ENCODE data around the gene UGT1A4.

UGT1A4 gene

DNA sequence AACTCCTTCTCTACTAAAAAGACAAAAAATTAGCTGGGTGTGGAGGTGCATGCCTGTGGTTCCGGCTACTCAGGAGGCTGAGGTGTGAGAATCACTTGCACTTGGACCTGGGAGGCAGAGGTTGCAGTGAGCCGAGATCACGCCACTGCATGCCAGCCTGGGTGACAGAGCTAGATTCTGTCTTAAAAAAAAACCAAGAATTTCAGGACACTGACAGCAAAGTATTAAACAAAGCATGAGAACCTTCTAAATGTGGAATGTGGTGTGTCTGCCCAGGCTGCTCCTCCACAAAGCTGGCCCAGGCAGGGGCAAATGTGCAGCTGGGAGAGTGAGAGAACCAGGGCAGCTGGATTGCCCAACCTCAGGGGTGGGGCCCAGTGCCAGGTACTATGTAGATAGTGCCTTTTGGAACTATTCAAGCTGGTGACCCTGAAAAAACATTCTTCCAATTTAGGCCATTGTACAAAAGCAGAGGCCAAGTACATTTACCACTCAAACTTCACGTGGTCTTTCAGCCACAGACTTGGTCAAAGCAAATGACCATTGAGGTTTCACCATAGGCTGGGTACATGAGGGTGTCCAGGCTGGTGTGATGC is 12.5 kb upstream of the UGT1A4 start:
- peaks cover 2% of the 10 kb centered on the region for H3K4me1 Mint-ChIP-seq
- TF ChIP-seq CTCF (IDR thresholded peaks at IDR 0.05), result no peak
- no peak overlapping the region for H3K27ac Mint-ChIP-seq
- H3K36me3 Mint-ChIP-seq (ENCODE audit: low read depth), result no peaks in the 10 kb centered on the region
- no peak for DNase-seq
- H3K4me3 Mint-ChIP-seq, result no peak overlapping the region
- H3K27me3 Mint-ChIP-seq (ENCODE audit: low read depth, poor library complexity), result peaks cover 6% of the 10 kb centered on the region
- peaks cover 5% of the 10 kb centered on the region for H3K9me3 Mint-ChIP-seq

GRCh38 chr2:233706720-233707119 is 11.8 kb upstream of the UGT1A4 start:
- H3K27ac Mint-ChIP-seq, result no peak overlapping the region
- TF ChIP-seq CTCF (IDR thresholded peaks at IDR 0.05), result no peak
- peaks cover 9% of the 10 kb centered on the region for H3K4me1 Mint-ChIP-seq
- no peaks in the 10 kb centered on the region for H3K36me3 Mint-ChIP-seq (ENCODE audit: low read depth)
- H3K9me3 Mint-ChIP-seq, result peaks cover 5% of the 10 kb centered on the region
- no peak for DNase-seq
- H3K27me3 Mint-ChIP-seq (ENCODE audit: low read depth, poor library complexity), result peaks cover 10% of the 10 kb centered on the region
- no peak overlapping the region for H3K4me3 Mint-ChIP-seq

DNA sequence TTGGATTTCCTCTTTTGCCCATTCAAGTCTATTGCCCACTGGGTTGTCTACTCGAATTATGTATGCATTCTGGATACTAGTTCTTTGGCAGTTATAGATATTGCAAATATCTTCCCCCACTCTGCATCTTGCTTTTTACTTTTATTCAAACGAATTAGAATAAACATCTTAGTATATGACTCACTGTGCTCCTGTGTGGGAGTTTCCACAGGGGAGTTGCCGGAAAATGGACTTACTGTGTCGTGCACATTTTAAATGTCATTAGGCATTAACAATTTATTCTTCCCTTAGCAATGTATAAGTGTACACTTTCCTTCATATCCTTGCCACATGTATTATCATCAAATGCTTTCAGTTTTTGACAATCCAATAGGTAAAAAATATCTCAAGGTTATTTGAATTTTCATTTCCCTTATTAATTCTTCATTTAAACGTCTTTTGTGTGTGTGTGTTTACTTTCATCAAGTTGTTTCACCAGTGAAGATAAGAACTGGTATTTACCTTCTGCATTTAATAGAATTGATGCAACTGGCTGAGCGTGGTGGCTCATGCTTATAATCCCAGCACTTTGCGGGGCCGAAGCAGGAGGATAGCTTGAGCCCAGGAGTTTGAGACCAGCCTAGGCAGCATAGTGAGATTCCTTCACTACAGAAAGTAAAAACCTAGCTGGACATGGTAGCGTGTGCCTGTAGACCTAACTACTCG is 10.4 kb upstream of the UGT1A4 start:
- H3K9me3 Mint-ChIP-seq, result peaks cover 5% of the 10 kb centered on the region

GRCh38 chr2:233708942-233709341 is 9.6 kb upstream of the UGT1A4 start:
- Mint-ChIP-seq H3K27me3 (ENCODE audit: low read depth, poor library complexity) (peaks cover 7% of the 10 kb centered on the region), H3K9me3 (peaks cover 4% of the 10 kb centered on the region), H3K27ac (no peak overlapping the region), H3K4me1 (peaks cover 9% of the 10 kb centered on the region), H3K36me3 (ENCODE audit: low read depth) (no peaks in the 10 kb centered on the region), H3K4me3 (no peak overlapping the region)
- DNase-seq, result no peak
- no peak for TF ChIP-seq CTCF (IDR thresholded peaks at IDR 0.05)

More for the DNA sequence above, 10.4 kb upstream of the UGT1A4 start:
- H3K4me1 Mint-ChIP-seq, result peaks cover 9% of the 10 kb centered on the region
- no peak for TF ChIP-seq CTCF (IDR thresholded peaks at IDR 0.05)
- H3K4me3 Mint-ChIP-seq, result no peak overlapping the region
- peaks cover 7% of the 10 kb centered on the region for H3K27me3 Mint-ChIP-seq (ENCODE audit: low read depth, poor library complexity)
- no peak overlapping the region for H3K27ac Mint-ChIP-seq
- H3K36me3 Mint-ChIP-seq (ENCODE audit: low read depth), result no peaks in the 10 kb centered on the region
- no peak for DNase-seq

DNA sequence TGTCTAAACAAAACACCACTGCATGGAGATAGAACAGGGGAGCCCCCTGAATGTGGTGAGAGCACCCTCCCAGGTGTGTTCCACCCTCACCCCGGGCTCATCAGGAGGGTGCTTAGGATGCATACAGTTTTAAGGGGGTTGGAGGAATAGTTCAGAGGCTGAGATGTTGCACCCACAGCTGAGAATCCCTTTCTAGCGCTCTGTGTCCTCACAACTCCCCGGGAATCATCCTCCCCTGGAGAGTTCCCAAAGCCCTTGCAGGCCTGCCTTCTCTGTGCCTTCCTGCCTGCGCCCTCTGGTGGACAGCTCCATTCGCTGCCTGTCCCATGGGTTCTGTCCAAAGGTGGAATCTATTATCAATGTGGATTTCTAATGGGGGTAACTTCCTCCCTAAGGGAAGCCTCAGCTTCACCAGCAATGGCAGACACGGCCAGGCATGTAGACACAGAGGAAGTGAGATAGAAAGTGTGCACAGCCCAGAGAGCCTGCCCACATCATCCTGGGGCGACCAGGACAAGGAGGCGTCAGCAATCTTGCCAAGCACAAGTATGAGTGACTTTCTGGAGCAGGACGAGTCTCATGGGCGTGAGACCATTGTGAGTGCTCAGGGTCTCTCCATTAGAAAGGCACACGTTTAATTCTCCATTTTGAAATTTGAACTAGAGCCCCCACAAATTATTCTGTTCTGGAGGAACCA is 7.1 kb upstream of the UGT1A4 start:
- peak; percentile 88 for TF ChIP-seq CTCF (IDR thresholded peaks at IDR 0.05)
- peaks cover 12% of the 10 kb centered on the region for H3K27me3 Mint-ChIP-seq (ENCODE audit: low read depth, poor library complexity)
- no peaks in the 10 kb centered on the region for H3K36me3 Mint-ChIP-seq (ENCODE audit: low read depth)
- H3K4me3 Mint-ChIP-seq, result no peak overlapping the region
- H3K4me1 Mint-ChIP-seq, result peaks cover 9% of the 10 kb centered on the region
- H3K9me3 Mint-ChIP-seq, result no peaks in the 10 kb centered on the region
- no peak overlapping the region for H3K27ac Mint-ChIP-seq
- DNase-seq, result peak; percentile 92

All from nephron progenitor cell (in vitro differentiated cells).